HEK293 (cell line): ENCODE data around the gene MYOM1.

Experiments
- CTCF ChIA-PET: fragments of 350-600 bp; formaldehyde crosslinking; extraction: SDS; loops from one replicate; lab custom pipeline; 2021; ENCODE audit warnings: antibody characterized with exemption; lab: Yijun Ruan, JAX
- POLR2A ChIA-PET: fragments of 300-600 bp; formaldehyde crosslinking; extraction: SDS; loops from one replicate; lab custom pipeline; 2020; ENCODE audit warnings: antibody characterized with exemption, inconsistent platforms; lab: Yijun Ruan, JAX
- H3K27ac ChIP-seq: fragments of 200-500 bp; sonication (Bioruptor generic); 2 replicates; pipeline ENCODE4 v1.5.1; 2014; ENCODE audit warnings: low read depth, low read length, control low read depth, inconsistent platforms; ENCODE audit errors: extremely low read depth
- H3K36me3 ChIP-seq, 2 experiments: fragments of 200-500 bp in 1 of 2; sonication (Bioruptor generic) in 1 of 2; 1 replicate in 1 of 2; 2 replicates in 1 of 2; pipeline ENCODE4 v1.5.1; 2014 to 2017; ENCODE audit warnings: inconsistent platforms in 2 of 2, low read length in 2 of 2; ENCODE audit not compliant: control insufficient read depth in 2 of 2, insufficient read depth in 1 of 2
- H3K4me1 ChIP-seq: fragments of 200-500 bp; sonication (Bioruptor generic); 2 replicates; pipeline ENCODE4 v1.5.1; 2014; ENCODE audit warnings: mild to moderate bottlenecking, low read length, inconsistent platforms; ENCODE audit not compliant: control insufficient read depth, insufficient read depth
- H3K4me3 ChIP-seq: 2 replicates; pipeline ENCODE4 v1.5.1; 2011; ENCODE audit warnings: low read depth, mild to moderate bottlenecking, control low read depth, low read length, moderate library complexity
- H3K9me3 ChIP-seq: fragments of 200-500 bp; sonication (Bioruptor generic); 2 replicates; pipeline ENCODE4 v1.5.1; 2014; ENCODE audit warnings: low read depth, low read length, inconsistent platforms; ENCODE audit not compliant: control insufficient read depth, insufficient read depth
- CTCF ChIP-seq: fragments of 450-650 bp; formaldehyde crosslinking; IDR thresholded peaks from 2 replicates; pipeline ENCODE4 v1.5.1; 2016; ENCODE audit warnings: missing biosample characterization, missing genetic modification characterization
- HOXA7 ChIP-seq: sonication (generic); formaldehyde crosslinking; IDR thresholded peaks from 2 replicates; pipeline ENCODE4 v1.8.1; 2022; ENCODE audit warnings: missing genetic modification reagents, borderline replicate concordance
- KLF16 ChIP-seq: fragments of 450-650 bp; formaldehyde crosslinking; IDR thresholded peaks from 2 replicates; pipeline ENCODE4 v1.5.1; 2017; ENCODE audit warnings: missing biosample characterization, missing genetic modification characterization
- KLF17 ChIP-seq: fragments of 450-650 bp; formaldehyde crosslinking; IDR thresholded peaks from 2 replicates; pipeline ENCODE4 v1.5.1; 2016; ENCODE audit warnings: missing biosample characterization, missing genetic modification characterization
- KLF8 ChIP-seq: fragments of 450-650 bp; formaldehyde crosslinking; IDR thresholded peaks from 2 replicates; pipeline ENCODE4 v1.5.1; 2016; ENCODE audit warnings: missing biosample characterization, missing genetic modification characterization
- PRDM4 ChIP-seq: fragments of 450-650 bp; formaldehyde crosslinking; IDR thresholded peaks from 2 replicates; pipeline ENCODE4 v1.5.1; 2017; ENCODE audit warnings: missing biosample characterization, missing genetic modification characterization
- RBAK ChIP-seq: fragments of 450-650 bp; formaldehyde crosslinking; IDR thresholded peaks from 2 replicates; pipeline ENCODE4 v1.5.1; 2016; ENCODE audit warnings: missing biosample characterization, missing genetic modification characterization
- TCF7L2 ChIP-seq: IDR thresholded peaks from 2 replicates; pipeline ENCODE4 v1.6.1; 2011; ENCODE audit warnings: low read depth, mild to moderate bottlenecking, inconsistent platforms, low read length, moderate library complexity, borderline replicate concordance
- YY2 ChIP-seq: fragments of 450-650 bp; formaldehyde crosslinking; IDR thresholded peaks from 2 replicates; pipeline ENCODE4 v1.5.1; 2016; ENCODE audit warnings: missing biosample characterization, missing genetic modification characterization
- ZFP37 ChIP-seq: fragments of 450-650 bp; formaldehyde crosslinking; IDR thresholded peaks from 2 replicates; pipeline ENCODE4 v1.5.1; 2016; ENCODE audit warnings: missing biosample characterization, missing genetic modification characterization
- ZNF140 ChIP-seq: fragments of 450-650 bp; formaldehyde crosslinking; IDR thresholded peaks from 2 replicates; pipeline ENCODE4 v1.5.1; 2016; ENCODE audit warnings: missing biosample characterization, missing genetic modification characterization
- ZNF148 ChIP-seq: fragments of 450-650 bp; formaldehyde crosslinking; IDR thresholded peaks from 2 replicates; pipeline ENCODE4 v1.5.0; 2017; ENCODE audit warnings: missing biosample characterization, missing genetic modification characterization, borderline replicate concordance
- ZNF24 ChIP-seq: fragments of 450-650 bp; formaldehyde crosslinking; IDR thresholded peaks from 2 replicates; pipeline ENCODE4 v1.5.1; 2016; ENCODE audit warnings: missing biosample characterization, missing genetic modification characterization
- ZNF274 ChIP-seq, 2 experiments: fragments of 200-500 bp in 1 of 2; fragments of 450-650 bp in 1 of 2; sonication (Bioruptor generic) in 1 of 2; formaldehyde crosslinking in 1 of 2; IDR thresholded peaks; 2 replicates each; pipeline versions ENCODE4 v1.5.1 to v1.6.1; 2014 to 2016; ENCODE audit warnings: borderline replicate concordance in 1 of 2, inconsistent platforms in 1 of 2, low read length in 1 of 2, missing biosample characterization in 1 of 2, missing genetic modification characterization in 1 of 2
- ZNF292 ChIP-seq: fragments of 450-650 bp; formaldehyde crosslinking; IDR thresholded peaks from 2 replicates; pipeline ENCODE4 v1.5.1; 2016; ENCODE audit warnings: low read depth, missing biosample characterization, missing genetic modification characterization, borderline replicate concordance
- ZNF354C ChIP-seq: fragments of 450-650 bp; formaldehyde crosslinking; IDR thresholded peaks from 2 replicates; pipeline ENCODE4 v1.5.1; 2016; ENCODE audit warnings: missing biosample characterization, missing genetic modification characterization, low read depth, borderline replicate concordance
- ZNF501 ChIP-seq: fragments of 450-650 bp; formaldehyde crosslinking; IDR thresholded peaks from 2 replicates; pipeline ENCODE4 v1.5.1; 2016; ENCODE audit warnings: missing biosample characterization, missing genetic modification characterization
- ZNF549 ChIP-seq: fragments of 450-650 bp; IDR thresholded peaks from 2 replicates; pipeline ENCODE4 v1.5.1; 2018; ENCODE audit warnings: missing biosample characterization, missing genetic modification characterization, mild to moderate bottlenecking, inconsistent platforms, moderate library complexity
- ZNF585B ChIP-seq: fragments of 450-650 bp; formaldehyde crosslinking; IDR thresholded peaks from 2 replicates; pipeline ENCODE4 v1.5.1; 2016; ENCODE audit warnings: missing biosample characterization, missing genetic modification characterization
- ZNF596 ChIP-seq: fragments of 450-650 bp; IDR thresholded peaks from 2 replicates; pipeline ENCODE4 v1.5.0; 2018; ENCODE audit warnings: missing biosample characterization, mild to moderate bottlenecking, missing genetic modification characterization, moderate library complexity
- ZNF623 ChIP-seq: fragments of 450-650 bp; formaldehyde crosslinking; IDR thresholded peaks from 2 replicates; pipeline ENCODE4 v1.5.1; 2016; ENCODE audit warnings: missing biosample characterization, missing genetic modification characterization
- ZNF658 ChIP-seq: fragments of 450-650 bp; formaldehyde crosslinking; IDR thresholded peaks from 2 replicates; pipeline ENCODE4; 2016; ENCODE audit warnings: missing biosample characterization, missing genetic modification characterization
- ZNF704 ChIP-seq: fragments of 450-650 bp; formaldehyde crosslinking; IDR thresholded peaks from 2 replicates; pipeline ENCODE4 v1.5.1; 2016; ENCODE audit warnings: missing biosample characterization, missing genetic modification characterization
- ZNF768 ChIP-seq: fragments of 450-650 bp; formaldehyde crosslinking; IDR thresholded peaks from 2 replicates; pipeline ENCODE4 v1.5.1; 2018; ENCODE audit warnings: missing biosample characterization, mild to moderate bottlenecking, missing genetic modification characterization
- ZNF791 ChIP-seq: fragments of 450-650 bp; formaldehyde crosslinking; IDR thresholded peaks from 2 replicates; pipeline ENCODE4 v1.5.1; 2016; ENCODE audit warnings: missing biosample characterization, missing genetic modification characterization

MYOM1 gene

GRCh38 chr18:3245185-3245564 lies 25.4 kb upstream of the MYOM1 start:
- H3K4me1 ChIP-seq: peaks cover 4% of the 10 kb centered on the region
- TF ChIP-seq ZFP37 (tag by site-specific recombination) (no peak), ZNF596 (tag by site-specific recombination) (no peak), ZNF658 (tag by site-specific recombination) (no peak), ZNF791 (tag by site-specific recombination) (no peak), PRDM4 (tag by site-specific recombination) (no peak), ZNF704 (tag by site-specific recombination) (no peak), ZNF24 (no peak), ZNF140 (tag by site-specific recombination) (no peak), ZNF354C (tag by site-specific recombination) (no peak), KLF8 (tag by site-specific recombination) (no peak), RBAK (tag by site-specific recombination) (no peak), ZNF274 (IDR thresholded peaks at IDR 0.05; ENCODE audit: low read length) (no peak), ZNF274 (tag by site-specific recombination; IDR thresholded peaks at IDR 0.05; ENCODE audit: borderline replicate concordance) (no peak), ZNF585B (no peak), KLF16 (tag by site-specific recombination) (no peak), CTCF (tag by site-specific recombination) (no peak), ZNF549 (tag by site-specific recombination) (no peak), ZNF768 (tag by site-specific recombination) (no peak)
- no peak overlapping the region for H3K4me3 ChIP-seq
- H3K36me3 ChIP-seq: peaks cover 0 to 3% of the 10 kb centered on the region in 2 experiments; a peak in 2 of 3 replicates
- CTCF ChIA-PET: interaction anchor here (0.6 to 4.8 kb wide), 22 partner anchors 9 to 464 kb away, joined by 3 to 84 read pairs (median 4); no protein-coding TSS in a partner anchor
- POLR2A ChIA-PET: interaction anchor here (0.7 kb wide), 1 partner anchor 311 kb away, joined by 5 read pairs; no protein-coding TSS in a partner anchor
- no peaks in the 10 kb centered on the region for H3K9me3 ChIP-seq
- H3K27ac ChIP-seq: no peak overlapping the region

GRCh38 chr18:3238742-3239141 lies 19.0 kb upstream of the MYOM1 start:
- no peak for TF ChIP-seq ZNF292 (tag by site-specific recombination)
- no peak for TF ChIP-seq ZNF148 (tag by site-specific recombination)
- TF ChIP-seq TCF7L2: no peak
- no peak for TF ChIP-seq ZNF623
- no peak for TF ChIP-seq YY2 (tag by site-specific recombination)
- no peak for TF ChIP-seq ZNF501
- TF ChIP-seq CTCF (tag by site-specific recombination): peak; percentile 16; the same call in 1 of the 2 replicates
- no peak for TF ChIP-seq KLF17 (tag by site-specific recombination)
- no peak for TF ChIP-seq HOXA7
- TF ChIP-seq, all 188 proteins: peak for 1
- H3K27ac ChIP-seq: no peak overlapping the region
- ChIA-PET CTCF (interaction anchor here (0.6 to 1.9 kb wide), 3 partner anchors 87 to 307 kb away, joined by 3 to 7 read pairs (median 3); no protein-coding TSS in a partner anchor), POLR2A (no interaction called here)
- H3K4me1 ChIP-seq: no peaks in the 10 kb centered on the region
- H3K4me3 ChIP-seq: no peak overlapping the region
- no peaks in the 10 kb centered on the region for H3K9me3 ChIP-seq
- H3K36me3 ChIP-seq: no peaks in the 10 kb centered on the region
